KMS-11 (cell line): ENCODE data around the gene SLC35F3.

ENCODE experiments used
- H2AFZ ChIP-seq: fragments of 200-600 bp; sonication (generic); 2 replicates; pipeline ENCODE4 v1.6.1; 2016; ENCODE audit warnings: antibody characterized with exemption, mixed run types, low read depth
- H3K27ac ChIP-seq: fragments of 200-600 bp; sonication (generic); 2 replicates; pipeline ENCODE4 v1.6.1; 2016; ENCODE audit warnings: mild to moderate bottlenecking, mixed run types
- H3K27me3 ChIP-seq: fragments of 200-600 bp; sonication (generic); 2 replicates; pipeline ENCODE4 v1.6.1; 2017; ENCODE audit warnings: mild to moderate bottlenecking, low read depth, mixed run types, moderate library complexity; ENCODE audit not compliant: insufficient read depth
- H3K36me3 ChIP-seq: fragments of 200-600 bp; sonication (generic); 2 replicates; pipeline ENCODE4 v1.6.1; 2017; ENCODE audit warnings: mild to moderate bottlenecking, mixed run types; ENCODE audit not compliant: insufficient read depth
- H3K4me1 ChIP-seq: fragments of 200-600 bp; sonication (generic); 2 replicates; pipeline ENCODE4 v1.6.1; 2016; ENCODE audit warnings: mild to moderate bottlenecking, low read depth, mixed run types; ENCODE audit not compliant: poor library complexity, severe bottlenecking
- H3K4me2 ChIP-seq: fragments of 200-600 bp; sonication (generic); 2 replicates; pipeline ENCODE4 v1.7.0; 2016; ENCODE audit warnings: mild to moderate bottlenecking, mixed run types
- H3K4me3 ChIP-seq: fragments of 200-600 bp; sonication (generic); IDR thresholded peaks from 2 replicates; pipeline ENCODE4 v1.6.1; 2017; ENCODE audit warnings: low read depth, low read length, mixed read lengths; ENCODE audit not compliant: insufficient read depth
- H3K79me2 ChIP-seq: fragments of 200-600 bp; sonication (generic); 2 replicates; pipeline ENCODE4 v1.6.1; 2016; ENCODE audit warnings: low read depth, mixed run types; ENCODE audit not compliant: insufficient read depth
- H3K9ac ChIP-seq: fragments of 200-600 bp; sonication (generic); 2 replicates; pipeline ENCODE4 v1.6.1; 2016; ENCODE audit warnings: mild to moderate bottlenecking, mixed run types
- H4K20me1 ChIP-seq: fragments of 200-600 bp; sonication (generic); 2 replicates; pipeline ENCODE4 v1.6.1; 2016; ENCODE audit warnings: mild to moderate bottlenecking, mixed run types; ENCODE audit not compliant: insufficient read depth
- CTCF ChIP-seq: fragments of 200-600 bp; sonication (generic); conservative IDR thresholded peaks from 2 replicates; pipeline ENCODE4 v1.6.1; 2017; ENCODE audit warnings: low read depth, mild to moderate bottlenecking, antibody characterized with exemption, low read length, moderate library complexity, mixed read lengths

SLC35F3 gene

GRCh38 chr1:234214129-234214910 is 309.8 kb downstream of the SLC35F3 start:
- no peak overlapping the region for H3K27ac ChIP-seq
- no peak overlapping the region for H3K9ac ChIP-seq
- H4K20me1 ChIP-seq: no peaks in the 10 kb centered on the region
- H3K36me3 ChIP-seq: no peaks in the 10 kb centered on the region
- no peak overlapping the region for H3K4me3 ChIP-seq
- H3K4me2 ChIP-seq: no peak overlapping the region
- H3K27me3 ChIP-seq: no peaks in the 10 kb centered on the region
- no peaks in the 10 kb centered on the region for H3K4me1 ChIP-seq
- no peak overlapping the region for H2AFZ ChIP-seq
- TF ChIP-seq CTCF: no peak
- H3K79me2 ChIP-seq: no peaks in the 10 kb centered on the region

DNA sequence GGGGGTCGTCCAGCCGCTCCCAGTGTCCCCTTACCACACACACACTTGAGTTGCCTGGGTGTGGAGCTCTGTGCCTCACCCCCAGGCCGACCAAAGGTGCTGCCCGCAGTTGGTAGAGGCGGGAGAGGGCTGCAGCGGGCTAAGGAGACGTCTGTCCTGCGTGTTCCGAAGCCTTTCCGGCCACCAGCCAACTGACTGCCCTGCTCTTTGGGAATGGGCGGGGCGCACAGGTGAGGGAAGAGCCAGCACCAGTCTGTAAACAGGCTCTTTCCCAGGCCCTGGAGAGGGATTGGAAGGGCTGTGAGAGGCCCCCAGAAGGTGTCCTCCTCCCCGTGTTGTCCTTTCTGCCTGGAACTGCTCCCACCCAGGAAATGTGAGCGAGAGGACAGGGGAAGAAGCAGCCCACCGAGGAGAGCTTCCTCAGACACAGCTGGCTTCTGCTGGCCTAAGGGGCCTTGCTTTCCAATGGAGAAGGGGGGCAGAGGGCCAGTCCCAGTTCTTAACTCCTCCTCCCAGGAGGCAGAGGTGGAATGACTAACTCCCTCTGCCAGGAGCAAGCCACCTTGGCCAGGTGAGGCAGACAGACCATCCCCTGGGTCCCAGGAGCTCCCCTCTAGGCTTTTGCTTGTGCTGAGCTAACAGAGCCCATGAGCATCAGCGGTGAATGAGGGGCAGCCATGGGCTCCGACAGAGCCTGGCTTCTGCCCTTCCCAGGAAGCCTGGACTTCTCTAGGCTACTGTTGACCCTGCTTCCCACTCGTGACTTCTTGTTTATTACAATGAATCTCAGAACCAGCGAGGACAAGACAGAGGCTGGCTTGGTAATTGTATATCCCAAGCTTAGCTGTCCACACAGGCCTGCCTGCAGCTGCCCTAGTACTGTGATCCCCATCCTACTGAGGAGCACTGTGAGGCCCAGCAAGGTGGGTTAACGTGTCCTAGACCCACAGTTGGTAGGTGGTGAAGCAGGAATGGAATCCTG is 310.7 kb downstream of the SLC35F3 start:
- H3K27ac ChIP-seq: no peak overlapping the region
- no peaks in the 10 kb centered on the region for H4K20me1 ChIP-seq
- no peaks in the 10 kb centered on the region for H3K27me3 ChIP-seq
- no peak overlapping the region for H3K4me2 ChIP-seq
- no peaks in the 10 kb centered on the region for H3K36me3 ChIP-seq
- H3K79me2 ChIP-seq: no peaks in the 10 kb centered on the region
- no peak overlapping the region for H2AFZ ChIP-seq
- no peak for TF ChIP-seq CTCF
- no peaks in the 10 kb centered on the region for H3K4me1 ChIP-seq
- H3K9ac ChIP-seq: no peak overlapping the region
- H3K4me3 ChIP-seq: no peak overlapping the region

DNA sequence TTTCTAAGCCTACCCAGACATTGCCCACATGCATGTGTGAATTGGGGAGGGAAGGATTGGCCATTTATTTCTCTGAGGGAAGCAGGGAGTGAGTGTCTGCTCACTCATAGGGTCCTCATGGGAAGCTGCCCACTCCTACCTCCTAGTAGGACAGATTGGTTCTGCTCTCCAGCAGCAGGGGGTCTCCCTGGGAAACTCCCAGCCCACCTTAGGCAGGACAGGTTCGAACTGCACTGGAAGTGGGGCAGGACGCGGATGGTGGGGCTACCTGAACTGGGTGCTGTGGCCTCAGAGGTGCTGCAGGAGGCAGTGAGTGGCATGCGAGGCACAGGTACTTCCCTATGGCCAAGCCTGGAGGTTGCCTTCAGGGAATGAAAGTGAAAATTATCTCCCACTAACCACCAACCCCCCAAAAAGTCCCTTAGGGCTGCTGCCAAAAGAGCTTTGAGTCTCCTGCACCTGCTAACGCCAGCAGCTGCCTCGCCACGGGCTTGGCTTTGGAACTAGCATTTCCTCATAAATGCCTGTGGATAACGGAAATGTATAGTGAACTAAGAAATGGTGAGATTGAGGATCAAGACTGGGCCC is 311.7 kb downstream of the SLC35F3 start:
- no peak overlapping the region for H3K9ac ChIP-seq
- H3K27me3 ChIP-seq: no peaks in the 10 kb centered on the region
- no peaks in the 10 kb centered on the region for H3K79me2 ChIP-seq
- no peak overlapping the region for H2AFZ ChIP-seq
- no peaks in the 10 kb centered on the region for H4K20me1 ChIP-seq
- no peaks in the 10 kb centered on the region for H3K36me3 ChIP-seq
- no peak overlapping the region for H3K27ac ChIP-seq
- no peak for TF ChIP-seq CTCF
- no peak overlapping the region for H3K4me2 ChIP-seq
- H3K4me3 ChIP-seq: no peak overlapping the region
- H3K4me1 ChIP-seq: no peaks in the 10 kb centered on the region

GRCh38 chr1:234217316-234217840 is 312.9 kb downstream of the SLC35F3 start:
- Histone ChIP-seq H2AFZ (no peak overlapping the region), H3K36me3 (no peaks in the 10 kb centered on the region), H4K20me1 (no peaks in the 10 kb centered on the region), H3K27me3 (no peaks in the 10 kb centered on the region), H3K4me2 (no peak overlapping the region), H3K4me3 (no peak overlapping the region), H3K27ac (no peak overlapping the region), H3K9ac (no peak overlapping the region), H3K4me1 (no peaks in the 10 kb centered on the region), H3K79me2 (no peaks in the 10 kb centered on the region)
- TF ChIP-seq CTCF: no peak
